22Rv1 (cell line): ENCODE results near the gene TNK1.

ENCODE experiments used
- ZFX ChIP-seq: fragments of 450-650 bp; IDR thresholded peaks from 2 replicates; pipeline ENCODE4 v1.6.1; 2017; ENCODE audit warnings: antibody characterized with exemption, borderline replicate concordance
- TF ChIP-seq, protein P1 (sequence below): fragments of 450-650 bp; IDR thresholded peaks from 2 replicates; pipeline ENCODE4 v1.5.1; 2017; ENCODE audit warnings: mild to moderate bottlenecking

GRCh38 chr17:7415784-7416183 lies 34.9 kb downstream of the TNK1 start:
- TF ChIP-seq, protein P1, sequence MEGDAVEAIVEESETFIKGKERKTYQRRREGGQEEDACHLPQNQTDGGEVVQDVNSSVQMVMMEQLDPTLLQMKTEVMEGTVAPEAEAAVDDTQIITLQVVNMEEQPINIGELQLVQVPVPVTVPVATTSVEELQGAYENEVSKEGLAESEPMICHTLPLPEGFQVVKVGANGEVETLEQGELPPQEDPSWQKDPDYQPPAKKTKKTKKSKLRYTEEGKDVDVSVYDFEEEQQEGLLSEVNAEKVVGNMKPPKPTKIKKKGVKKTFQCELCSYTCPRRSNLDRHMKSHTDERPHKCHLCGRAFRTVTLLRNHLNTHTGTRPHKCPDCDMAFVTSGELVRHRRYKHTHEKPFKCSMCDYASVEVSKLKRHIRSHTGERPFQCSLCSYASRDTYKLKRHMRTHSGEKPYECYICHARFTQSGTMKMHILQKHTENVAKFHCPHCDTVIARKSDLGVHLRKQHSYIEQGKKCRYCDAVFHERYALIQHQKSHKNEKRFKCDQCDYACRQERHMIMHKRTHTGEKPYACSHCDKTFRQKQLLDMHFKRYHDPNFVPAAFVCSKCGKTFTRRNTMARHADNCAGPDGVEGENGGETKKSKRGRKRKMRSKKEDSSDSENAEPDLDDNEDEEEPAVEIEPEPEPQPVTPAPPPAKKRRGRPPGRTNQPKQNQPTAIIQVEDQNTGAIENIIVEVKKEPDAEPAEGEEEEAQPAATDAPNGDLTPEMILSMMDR, result no peak
- no peak for TF ChIP-seq ZFX
